Embryonic facial prominence (tissue), 1 donor: ENCODE data around the gene DPYSL4.

Source experiments
- DNase-seq: peaks from one replicate; pipeline ENCODE4 v3.0.0-alpha.2; 2016; ENCODE audit errors: extremely low spot score

DPYSL4 gene

GRCh38 chr10:132241086-132241485, 54.3 kb downstream of the DPYSL4 start:
- no peak for DNase-seq

- DNase-seq, result no peak
Observed at GRCh38 chr10:132241496-132241895, 54.7 kb downstream of the DPYSL4 start.

DNA sequence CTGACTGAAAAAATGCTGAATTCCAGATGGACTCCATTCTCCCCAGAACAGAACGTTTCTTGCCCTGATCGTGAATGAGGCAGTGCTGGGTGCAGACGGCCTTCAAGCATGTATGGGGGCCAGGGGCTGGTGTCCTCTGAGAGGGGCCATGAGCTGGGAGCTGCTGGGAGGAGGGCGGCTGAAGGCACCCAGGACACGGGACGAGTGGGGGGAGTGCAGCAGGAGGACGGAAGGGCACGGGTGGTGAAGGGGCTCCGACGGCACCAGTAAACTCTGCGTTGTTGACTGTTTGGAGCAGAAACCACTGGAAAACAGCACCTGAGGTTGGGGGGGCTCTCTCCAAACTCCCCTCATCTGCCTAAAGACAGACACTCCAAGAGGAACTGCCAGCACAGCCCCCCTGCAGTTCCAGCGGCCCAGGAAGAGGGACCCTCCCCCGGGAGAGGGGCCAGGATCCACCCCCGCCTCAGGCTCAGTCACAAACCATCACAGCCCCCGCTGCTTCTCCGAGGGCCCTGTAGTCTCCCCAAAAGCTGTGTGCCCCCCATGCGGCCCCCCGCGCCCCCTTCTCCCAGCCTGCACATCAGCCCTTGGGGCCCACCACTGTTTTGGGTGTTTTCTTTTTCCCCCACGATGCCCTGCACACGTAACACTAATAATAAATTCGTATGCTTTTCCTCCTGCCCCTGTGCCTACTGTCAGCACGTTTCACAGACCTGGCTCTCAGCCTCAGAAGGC, 55.5 kb downstream of the DPYSL4 start:
- DNase-seq, result no peak

DNA sequence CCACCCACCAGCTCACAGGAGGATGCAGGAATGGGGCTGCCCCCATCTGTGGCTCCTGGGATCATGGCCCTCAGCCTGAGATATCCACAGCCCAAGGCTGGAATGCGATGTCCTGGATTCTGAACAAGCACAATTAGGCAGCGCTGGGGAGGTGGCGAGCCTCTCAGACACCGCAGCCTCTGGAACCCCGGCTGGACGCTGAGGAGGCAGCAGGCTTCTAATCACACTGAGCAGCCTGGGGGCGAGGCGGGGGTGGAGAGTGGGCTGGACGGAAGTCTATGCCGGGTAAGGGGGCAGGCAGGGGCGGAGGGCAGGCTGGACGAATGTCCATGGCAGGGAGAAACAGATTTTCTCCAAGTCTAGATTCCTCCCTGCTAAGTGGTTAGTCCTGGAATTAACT, 56.4 kb downstream of the DPYSL4 start:
- DNase-seq, result no peak

DNA sequence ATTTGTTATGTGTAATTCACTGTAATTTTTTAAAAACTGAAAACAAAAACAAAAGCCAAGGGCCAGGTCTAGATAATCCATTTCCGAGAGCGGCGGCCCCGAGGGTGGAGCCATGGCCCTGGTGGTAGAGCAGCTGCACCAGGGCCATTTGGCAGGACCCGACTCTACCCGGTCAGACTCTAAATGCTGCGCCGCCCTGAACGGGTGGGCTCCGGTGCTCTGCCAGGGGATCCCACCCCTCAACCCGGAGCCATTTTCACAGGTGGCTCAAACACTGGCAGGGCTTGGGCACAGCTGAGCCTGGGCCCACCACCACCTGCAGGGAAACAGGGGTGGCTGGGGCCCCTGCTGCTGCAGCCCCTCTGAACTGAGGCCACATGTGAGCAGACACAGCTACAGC, 56.9 kb downstream of the DPYSL4 start:
- no peak for DNase-seq

DNA sequence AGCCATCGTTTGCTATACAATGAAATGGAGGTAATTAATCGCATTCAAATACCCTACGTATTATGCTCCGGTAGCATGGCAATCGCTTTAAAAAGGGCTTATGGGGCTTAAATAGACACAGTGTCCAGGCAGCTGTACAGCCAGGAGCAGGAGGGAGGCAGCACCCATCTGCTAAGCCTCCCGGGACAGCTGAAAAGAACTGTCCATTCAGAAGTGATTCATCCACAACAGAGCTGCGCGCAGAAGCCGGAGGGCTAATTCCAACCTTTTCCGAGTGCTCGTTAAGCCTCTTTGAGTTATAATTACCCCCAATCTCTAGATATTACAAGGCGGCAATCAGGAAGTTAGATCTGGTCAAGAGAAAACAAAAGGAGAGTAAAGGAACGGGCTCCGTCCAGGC, 58.3 kb downstream of the DPYSL4 start:
- DNase-seq, result no peak

DNA sequence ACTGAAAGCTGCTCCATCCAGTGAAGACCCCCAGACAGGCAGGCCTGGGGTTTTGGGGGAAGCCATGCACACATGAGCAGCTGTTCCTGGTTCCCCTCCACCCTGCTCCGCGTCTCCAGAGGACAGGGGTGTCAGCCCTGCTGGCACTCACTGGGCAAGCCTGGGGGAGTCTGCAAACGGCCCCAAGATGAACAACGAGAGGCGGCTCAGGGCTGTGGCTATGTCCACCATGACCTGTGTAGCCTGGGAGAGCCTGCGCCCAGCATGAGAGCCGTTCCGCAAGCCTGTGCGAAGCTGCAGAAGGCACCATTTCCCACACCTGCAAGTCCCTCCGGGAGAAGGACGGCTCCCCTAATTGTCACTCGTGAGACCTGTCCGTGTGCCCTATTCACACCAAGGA, 59.5 kb downstream of the DPYSL4 start:
- DNase-seq, result no peak

DNA sequence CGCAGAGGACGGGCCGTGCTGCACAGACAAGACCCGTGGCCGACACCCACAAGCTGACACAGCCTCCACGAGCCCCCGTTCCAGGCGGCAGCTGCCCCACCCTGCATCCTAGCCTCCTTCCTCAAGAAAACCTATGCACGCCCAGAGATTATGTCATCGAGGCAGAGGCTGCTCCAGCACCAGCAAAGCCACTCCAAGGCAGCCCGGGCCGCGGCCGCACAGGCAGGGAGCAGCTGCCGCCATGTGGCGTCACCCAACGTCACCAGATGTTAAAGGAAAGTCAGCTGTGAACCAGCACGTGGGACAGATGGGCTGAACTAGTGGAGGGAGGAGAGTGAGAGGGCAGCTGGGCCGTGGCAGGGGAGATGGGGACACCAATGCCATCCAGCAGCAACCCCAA, 61.2 kb downstream of the DPYSL4 start:
- DNase-seq, result no peak

DNA sequence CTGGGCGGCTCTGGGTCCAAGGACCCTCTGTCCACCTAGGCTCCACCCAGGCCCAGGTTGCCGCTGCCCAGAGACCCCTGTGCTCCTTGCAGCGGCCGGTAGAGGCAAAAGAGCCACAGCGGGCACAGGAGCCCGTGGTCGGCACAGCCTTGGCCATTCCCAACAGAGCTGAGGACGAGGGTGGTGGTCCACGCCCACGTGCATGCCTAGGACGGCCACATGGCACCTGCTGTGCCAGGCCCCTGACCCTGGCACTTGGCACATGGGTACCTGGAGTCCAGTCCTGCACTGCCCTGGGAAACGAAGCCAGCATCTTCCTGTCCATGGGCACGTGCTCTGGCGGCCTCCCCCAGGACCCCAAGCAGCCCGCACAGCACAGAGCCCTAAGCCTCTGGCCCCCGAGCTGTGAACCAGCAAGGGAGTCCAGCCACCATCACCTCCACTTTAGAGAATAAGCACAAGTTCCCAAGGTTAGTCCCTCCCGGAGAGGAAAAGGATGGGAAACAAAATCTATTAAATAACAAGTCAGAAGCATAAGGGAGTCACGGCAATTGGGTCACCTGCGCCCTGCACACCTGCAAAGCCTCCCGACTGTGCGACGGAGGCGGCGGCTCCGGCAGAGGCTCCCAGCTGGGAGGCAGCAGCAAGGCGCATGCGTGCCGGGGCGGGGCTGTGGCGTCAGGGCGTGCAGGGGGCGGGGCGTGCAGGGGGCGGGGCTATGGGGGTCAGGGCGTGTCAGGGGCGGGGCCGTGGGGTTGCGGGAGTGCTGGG, 61.9 kb downstream of the DPYSL4 start:
- no peak for DNase-seq

GRCh38 chr10:132249226-132249724, 62.5 kb downstream of the DPYSL4 start:
- no peak for DNase-seq

DNA sequence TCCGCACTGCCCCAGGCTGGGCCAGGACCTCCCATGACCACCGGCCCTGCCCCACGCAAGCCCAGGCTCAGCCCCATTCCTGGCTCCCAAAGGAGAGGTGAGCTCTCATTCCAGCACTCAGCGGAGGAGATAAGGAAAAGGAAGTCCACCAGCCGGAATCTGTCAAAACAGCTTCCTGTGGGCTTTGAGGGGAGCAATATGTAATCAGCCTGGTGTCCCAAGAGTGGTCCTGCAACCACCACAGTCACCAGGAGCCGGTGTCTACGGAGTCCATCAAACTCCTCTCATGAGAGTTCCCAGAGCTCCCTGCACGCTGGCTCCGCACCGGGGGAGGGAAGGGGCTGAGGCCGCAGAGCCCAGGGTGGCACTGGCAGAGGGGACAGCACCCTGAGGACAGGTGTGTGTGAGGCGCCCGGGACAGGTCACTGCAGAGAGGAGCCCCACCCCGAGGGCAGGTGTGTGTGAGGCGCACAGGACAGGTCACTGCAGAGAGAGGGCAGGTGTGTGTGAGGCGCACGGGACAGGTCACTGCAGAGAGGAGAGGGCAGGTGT, 63.2 kb downstream of the DPYSL4 start:
- no peak for DNase-seq

- no peak for DNase-seq
Observed at GRCh38 chr10:132250481-132251475, 64.0 kb downstream of the DPYSL4 start.

- DNase-seq, result no peak
Observed at GRCh38 chr10:132251928-132252327, 65.2 kb downstream of the DPYSL4 start.

- no peak for DNase-seq
Observed at GRCh38 chr10:132252412-132252811, 65.7 kb downstream of the DPYSL4 start.

GRCh38 chr10:132253092-132253687, 66.4 kb downstream of the DPYSL4 start:
- DNase-seq, result no peak

- no peak for DNase-seq
Observed at GRCh38 chr10:132254841-132255240, 68.1 kb downstream of the DPYSL4 start.
